K562 (cell line): Measurements from ENCODE around the gene PIP5KL1. TPM values are rescaled to one million over a fixed set of nuclear protein-coding genes. Genes with fewer than 3 reads are reported as not detected.

Source experiments
- ATAC-seq: fragments of 200-7000 bp; cut with Tn5 transposase; 3 replicates; pipeline ENCODE4 v1.9.1; 2020; ENCODE audit warnings: moderate library complexity
- BruUV-seq: library from RNA; stranded (reverse); fragments of 400-500 nt; replicated peaks from 2 replicates; lab custom pipeline; 2021; lab: Mats Ljungman, UMichigan
- CTCF ChIA-PET: fragments of 300-600 bp; formaldehyde crosslinking; extraction: SDS; loops from one replicate; lab custom pipeline; 2021; ENCODE audit warnings: low intra/inter-chr PET ratio; lab: Yijun Ruan, JAX
- POLR2A ChIA-PET: fragments of 300-600, 350-650 bp; sonication (Branson Sonifier 250); formaldehyde crosslinking; extraction: SDS; loops from one replicate; lab custom pipeline; 2021; ENCODE audit warnings: antibody characterized with exemption, inconsistent platforms; lab: Yijun Ruan, JAX
- DNase-seq, 4 experiments: peaks; one replicate each; pipeline versions ENCODE4 v3.0.0 to v3.0.0-alpha.2; 2011 to 2018; ENCODE audit warnings: low spot score in 3 of 4, mixed read lengths in 3 of 4; ENCODE audit errors: extremely low read depth in 1 of 4
- FAIRE-seq: peaks from 2 replicates; lab custom pipeline; 2011; peaks lifted over from hg19 to GRCh38; lab: Jason Lieb, UNC
- H2AFZ ChIP-seq: 2 replicates; pipeline ENCODE4 v1.6.0; 2011; ENCODE audit warnings: low read depth, low read length, control low read depth, inconsistent platforms
- H3K27ac ChIP-seq: fragments of 200-600 bp; 3 replicates; pipeline ENCODE4 v1.8.0; 2011; ENCODE audit warnings: low read depth, mild to moderate bottlenecking, control low read depth, inconsistent platforms, low read length, moderate library complexity, mixed read lengths; ENCODE audit errors: extremely low read depth
- H3K27me3 ChIP-seq, 2 experiments: fragments of 300-600 bp in 1 of 2; 2 replicates in 1 of 2; 3 replicates in 1 of 2; pipeline versions ENCODE4 v1.6.0 to v1.8.0; 2011; ENCODE audit warnings: inconsistent platforms in 2 of 2, low read length in 2 of 2, mild to moderate bottlenecking in 1 of 2, mixed read lengths in 1 of 2, moderate library complexity in 1 of 2; ENCODE audit not compliant: control insufficient read depth in 2 of 2, insufficient read depth in 2 of 2
- H3K36me3 ChIP-seq: fragments of 300-600 bp; 3 replicates; pipeline ENCODE4 v1.8.0; 2011; ENCODE audit warnings: mild to moderate bottlenecking, low read length, inconsistent platforms; ENCODE audit not compliant: control insufficient read depth, insufficient read depth
- H3K4me1 ChIP-seq, 2 experiments: fragments of 200-600 bp in 1 of 2; replicated peaks in 1 of 2; 2 replicates in 1 of 2; 3 replicates in 1 of 2; pipeline versions ENCODE4 v1.5.1 to v1.8.0; 2011; ENCODE audit warnings: inconsistent platforms in 2 of 2, low read length in 2 of 2, mild to moderate bottlenecking in 1 of 2, mixed read lengths in 1 of 2, moderate library complexity in 1 of 2; ENCODE audit not compliant: control insufficient read depth in 2 of 2, insufficient read depth in 2 of 2
- H3K4me2 ChIP-seq: 2 replicates; pipeline ENCODE4 v1.6.1; 2011; ENCODE audit warnings: low read length, control low read depth, inconsistent platforms, mixed read lengths; ENCODE audit not compliant: insufficient read depth
- H3K4me3 ChIP-seq: fragments of 200-600 bp; sonication (generic), shearing (Covaris generic); 2 replicates; pipeline ENCODE4 v1.5.1; 2016; ENCODE audit warnings: control low read depth, inconsistent platforms
- H3K79me2 ChIP-seq: fragments of 200-600 bp; 3 replicates; pipeline ENCODE4 v1.8.0; 2011; ENCODE audit warnings: low read length, inconsistent platforms; ENCODE audit not compliant: control insufficient read depth, insufficient read depth
- H3K9ac ChIP-seq, 2 experiments: 2 replicates each; pipeline versions ENCODE4 v1.6.0 to v1.6.1; 2011; ENCODE audit warnings: low read depth in 2 of 2, low read length in 2 of 2, control low read depth in 1 of 2, inconsistent platforms in 1 of 2, mild to moderate bottlenecking in 1 of 2, mixed read lengths in 1 of 2; ENCODE audit not compliant: insufficient read depth in 1 of 2
- H3K9me1 ChIP-seq: one replicate; pipeline ENCODE4 v1.6.0; 2011; ENCODE audit warnings: inconsistent platforms, mild to moderate bottlenecking, low read length, moderate library complexity; ENCODE audit not compliant: control insufficient read depth, insufficient read depth
- H3K9me3 ChIP-seq: replicated peaks from 2 replicates; pipeline ENCODE4 v1.5.1; 2011; ENCODE audit warnings: low read depth, low read length, inconsistent platforms; ENCODE audit not compliant: control insufficient read depth, insufficient read depth
- H4K20me1 ChIP-seq: replicated peaks from 2 replicates; pipeline ENCODE4 v1.6.1; 2011; ENCODE audit warnings: low read length, inconsistent platforms, mixed read lengths; ENCODE audit not compliant: control insufficient read depth, insufficient read depth
- POLR2G ChIP-seq: fragments of 200-400 bp; formaldehyde crosslinking; IDR thresholded peaks from 2 replicates; pipeline ENCODE4 v1.6.1; 2017; ENCODE audit warnings: low read depth, mild to moderate bottlenecking, antibody characterized with exemption, low read length, moderate library complexity
- RBFOX2 ChIP-seq: fragments of 200-400 bp; formaldehyde crosslinking; IDR thresholded peaks from 2 replicates; pipeline ENCODE4 v1.6.1; 2017; ENCODE audit warnings: low read depth, mild to moderate bottlenecking, low read length, moderate library complexity
- SAFB2 ChIP-seq: fragments of 200-400 bp; formaldehyde crosslinking; IDR thresholded peaks from 2 replicates; pipeline ENCODE4 v1.6.1; 2018; ENCODE audit warnings: borderline replicate concordance, low read length, low read depth, moderate library complexity; ENCODE audit not compliant: severe bottlenecking
- SUPT5H ChIP-seq: fragments of 450-650 bp; IDR thresholded peaks from 2 replicates; pipeline ENCODE4 v1.6.1; 2016
- ZNF143 ChIP-seq: sonication (generic); formaldehyde crosslinking; IDR thresholded peaks from 2 replicates; pipeline ENCODE4 v1.9.0; 2022; ENCODE audit warnings: mild to moderate bottlenecking, missing genetic modification reagents
- ZNF347 ChIP-seq: fragments of 450-650 bp; formaldehyde crosslinking; IDR thresholded peaks from 2 replicates; pipeline ENCODE4 v1.4.0; 2020; ENCODE audit warnings: low read depth, mild to moderate bottlenecking, moderate library complexity
- WGBS: fragments of 100-300 bp; shearing (Covaris generic); methylation state at CpG from one replicate; pipeline ENCODE4 v1.1.6; 2016; ENCODE audit warnings: low coverage, mixed read lengths; ENCODE audit not compliant: insufficient coverage; ENCODE audit errors: missing lambda C conversion rate; 5-methylcytosine and 5-hydroxymethylcytosine counted together
- in situ Hi-C: fragments of 300-500 bp; cut with MboI; formaldehyde crosslinking; loops from 4 replicates; pipeline ENCODE4 v1.15.0; 2018; ENCODE audit warnings: inconsistent platforms, mixed read lengths
- intact Hi-C: fragments of 100-400 bp; cut with micrococcal nuclease; formaldehyde crosslinking; loops from 2 replicates; pipeline ENCODE4 v1.14.2; 2022
- polyA plus RNA-seq, 8 experiments: library from polyadenylated mRNA; depleted of rRNA in 4 of 8; stranded (reverse) in 5 of 8; unstranded in 3 of 8; fragments of >200 nt; fragmentation: Nextera tagmentation in 2 of 8; fragmentation: Illumina TruSeq in 1 of 8; extraction: Ambion mirVana in 2 of 8; extraction: Trizol in 1 of 8; gene quantifications; 2 replicates each; pipeline versions ENCODE4 v1.2.1 to v1.2.3, GENCODE V29; 2011 to 2014; ENCODE audit warnings: inconsistent platforms in 1 of 8, missing spikeins in 1 of 8
- total RNA-seq, 7 experiments: library from RNA; depleted of rRNA in 6 of 7; stranded (reverse); fragments of >200 nt in 6 of 7; fragmentation: Illumina TruSeq in 2 of 7; extraction: Trizol in 2 of 7; gene quantifications; 2 replicates each; pipeline versions ENCODE4 v1.2.1 to v1.2.3, GENCODE V29; 2011 to 2021; ENCODE audit warnings: low replicate concordance in 1 of 7
- TF ChIP-seq, protein P1 (sequence below): fragments of 450-650 bp; formaldehyde crosslinking; IDR thresholded peaks from 2 replicates; pipeline ENCODE4 v1.4.0; 2022; ENCODE audit warnings: missing genetic modification characterization
- TF ChIP-seq, protein P2 (sequence below), 2 experiments: IDR thresholded peaks in 1 of 2; conservative IDR thresholded peaks in 1 of 2; 2 replicates each; pipeline ENCODE4 v1.6.1; 2016; ENCODE audit warnings: low read depth in 2 of 2, mild to moderate bottlenecking in 1 of 2, missing compliant biosample characterization in 1 of 2, missing genetic modification characterization in 1 of 2, moderate library complexity in 1 of 2
- TF ChIP-seq, protein P3 (sequence below), 3 experiments: IDR thresholded peaks in 2 of 3; conservative IDR thresholded peaks in 1 of 3; 2 replicates each; pipeline ENCODE4 v1.5.1; 2011 to 2012; ENCODE audit warnings: low read length in 3 of 3, mild to moderate bottlenecking in 3 of 3, control low read depth in 2 of 3, improper control_type of control experiment in 1 of 3, inconsistent platforms in 1 of 3, low read depth in 1 of 3, mixed read lengths in 1 of 3, moderate library complexity in 1 of 3; ENCODE audit not compliant: insufficient read depth in 2 of 3
- TF ChIP-seq, protein P4 (sequence below): sonication (generic); formaldehyde crosslinking; IDR thresholded peaks from 2 replicates; pipeline ENCODE4 v1.8.1; 2023; ENCODE audit warnings: mild to moderate bottlenecking, missing genetic modification reagents, moderate library complexity

PIP5KL1 gene
- total and polyA plus RNA-seq, 9 of the 15 experiments (the other 6 are each of a cell fraction or from before 2014, with no cell fraction given), result 0.18 to 4.8 (median 1.2) TPM

DNA sequence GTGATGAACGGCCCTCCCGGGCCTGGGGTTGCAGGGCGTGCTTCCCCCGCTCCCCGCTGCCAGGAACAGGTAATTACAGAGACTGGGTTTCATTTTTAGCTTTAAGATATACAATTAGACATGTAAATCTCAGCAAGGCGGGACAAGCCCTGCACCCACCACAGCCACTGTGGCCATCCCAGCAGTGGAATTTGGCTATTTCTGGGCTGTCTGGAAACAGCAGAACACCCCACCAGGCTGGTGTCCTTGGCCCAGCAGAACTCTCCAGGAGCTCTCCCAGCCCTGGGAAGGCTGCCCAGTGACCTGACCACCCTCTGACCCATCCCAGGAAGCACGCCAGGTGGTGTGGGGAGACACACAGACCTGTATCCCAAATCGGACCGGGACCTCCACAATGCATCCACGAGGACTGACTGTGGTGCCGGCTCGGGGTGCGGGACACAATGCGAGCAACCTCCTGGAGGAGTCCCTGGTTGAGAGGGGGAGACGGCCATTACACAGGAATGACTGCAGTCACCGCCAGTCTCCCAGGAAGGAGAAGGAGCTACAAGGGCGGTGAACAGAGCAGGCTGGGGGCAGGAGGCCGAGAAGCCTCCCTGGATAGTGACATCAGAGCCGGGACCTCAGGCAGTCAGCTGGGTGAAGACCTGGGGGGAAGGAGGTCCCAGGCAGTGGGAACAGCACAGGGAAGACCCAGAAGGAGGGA is 32.9 kb upstream of the PIP5KL1 start:
- POLR2A ChIA-PET, result interaction anchor here (0.6 to 3.6 kb wide), 4 partner anchors 9 to 138 kb away, joined by 3 to 18 read pairs (median 3); no protein-coding TSS in a partner anchor
- peaks cover 4% of the 10 kb centered on the region; the same call in 1 of the 2 replicates for H4K20me1 ChIP-seq
- DNase-seq (no peak), FAIRE-seq (no peak), ATAC-seq (no peak)
- H3K9me1 ChIP-seq, result no peaks in the 10 kb centered on the region
- 72% methylated on average over 11 of the region's 19 CpGs for WGBS
- no TSS peak for BruUV-seq
- H3K27me3 ChIP-seq, result no peaks in the 10 kb centered on the region
- H3K9ac ChIP-seq, result peak overlapping the region in 1 of 2 experiments; percentile 48; a peak in 2 of 4 replicates
- H3K27ac ChIP-seq, result no peak overlapping the region
- H3K9me3 ChIP-seq, result no peaks in the 10 kb centered on the region
- in situ Hi-C loops, result loop anchor here (10.0 kb wide), 1 partner anchor 71 kb away; no protein-coding TSS in a partner anchor
- H2AFZ ChIP-seq, result no peak overlapping the region
- peaks cover 42 to 70% of the 10 kb centered on the region in 2 experiments for H3K4me1 ChIP-seq
- H3K36me3 ChIP-seq, result no peaks in the 10 kb centered on the region
- H3K4me3 ChIP-seq, result no peak overlapping the region
- H3K4me2 ChIP-seq, result no peak overlapping the region
- peaks cover 70% of the 10 kb centered on the region for H3K79me2 ChIP-seq
- intact Hi-C loops, result no loop called here
- CTCF ChIA-PET, result no interaction called here
- TF ChIP-seq, protein P1, sequence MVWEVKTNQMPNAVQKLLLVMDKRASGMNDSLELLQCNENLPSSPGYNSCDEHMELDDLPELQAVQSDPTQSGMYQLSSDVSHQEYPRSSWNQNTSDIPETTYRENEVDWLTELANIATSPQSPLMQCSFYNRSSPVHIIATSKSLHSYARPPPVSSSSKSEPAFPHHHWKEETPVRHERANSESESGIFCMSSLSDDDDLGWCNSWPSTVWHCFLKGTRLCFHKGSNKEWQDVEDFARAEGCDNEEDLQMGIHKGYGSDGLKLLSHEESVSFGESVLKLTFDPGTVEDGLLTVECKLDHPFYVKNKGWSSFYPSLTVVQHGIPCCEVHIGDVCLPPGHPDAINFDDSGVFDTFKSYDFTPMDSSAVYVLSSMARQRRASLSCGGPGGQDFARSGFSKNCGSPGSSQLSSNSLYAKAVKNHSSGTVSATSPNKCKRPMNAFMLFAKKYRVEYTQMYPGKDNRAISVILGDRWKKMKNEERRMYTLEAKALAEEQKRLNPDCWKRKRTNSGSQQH (CRISPR knock-in tag), result no peak
- no peak for TF ChIP-seq ZNF347
- TF ChIP-seq, protein P2, sequence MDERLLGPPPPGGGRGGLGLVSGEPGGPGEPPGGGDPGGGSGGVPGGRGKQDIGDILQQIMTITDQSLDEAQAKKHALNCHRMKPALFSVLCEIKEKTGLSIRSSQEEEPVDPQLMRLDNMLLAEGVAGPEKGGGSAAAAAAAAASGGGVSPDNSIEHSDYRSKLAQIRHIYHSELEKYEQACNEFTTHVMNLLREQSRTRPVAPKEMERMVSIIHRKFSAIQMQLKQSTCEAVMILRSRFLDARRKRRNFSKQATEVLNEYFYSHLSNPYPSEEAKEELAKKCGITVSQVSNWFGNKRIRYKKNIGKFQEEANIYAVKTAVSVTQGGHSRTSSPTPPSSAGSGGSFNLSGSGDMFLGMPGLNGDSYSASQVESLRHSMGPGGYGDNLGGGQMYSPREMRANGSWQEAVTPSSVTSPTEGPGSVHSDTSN (CRISPR knock-in tag; IDR thresholded peaks at IDR 0.05; ENCODE audit: low read depth), result no peak
- TF ChIP-seq, protein P2 (tag; conservative IDR thresholded peaks at IDR 0.05; ENCODE audit: low read depth), result peak; percentile 46
- no peak for TF ChIP-seq SAFB2
- no peak for TF ChIP-seq ZNF143 (CRISPR knock-in tag)
- TF ChIP-seq POLR2G, result 0 out of 2 replicates have a peak, but pooled peaks have one; percentile 16
- 0 out of 2 replicates have a peak, but pooled peaks have one; percentile 1 for TF ChIP-seq RBFOX2
- TF ChIP-seq, protein P3, sequence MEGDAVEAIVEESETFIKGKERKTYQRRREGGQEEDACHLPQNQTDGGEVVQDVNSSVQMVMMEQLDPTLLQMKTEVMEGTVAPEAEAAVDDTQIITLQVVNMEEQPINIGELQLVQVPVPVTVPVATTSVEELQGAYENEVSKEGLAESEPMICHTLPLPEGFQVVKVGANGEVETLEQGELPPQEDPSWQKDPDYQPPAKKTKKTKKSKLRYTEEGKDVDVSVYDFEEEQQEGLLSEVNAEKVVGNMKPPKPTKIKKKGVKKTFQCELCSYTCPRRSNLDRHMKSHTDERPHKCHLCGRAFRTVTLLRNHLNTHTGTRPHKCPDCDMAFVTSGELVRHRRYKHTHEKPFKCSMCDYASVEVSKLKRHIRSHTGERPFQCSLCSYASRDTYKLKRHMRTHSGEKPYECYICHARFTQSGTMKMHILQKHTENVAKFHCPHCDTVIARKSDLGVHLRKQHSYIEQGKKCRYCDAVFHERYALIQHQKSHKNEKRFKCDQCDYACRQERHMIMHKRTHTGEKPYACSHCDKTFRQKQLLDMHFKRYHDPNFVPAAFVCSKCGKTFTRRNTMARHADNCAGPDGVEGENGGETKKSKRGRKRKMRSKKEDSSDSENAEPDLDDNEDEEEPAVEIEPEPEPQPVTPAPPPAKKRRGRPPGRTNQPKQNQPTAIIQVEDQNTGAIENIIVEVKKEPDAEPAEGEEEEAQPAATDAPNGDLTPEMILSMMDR (IDR thresholded peaks at IDR 0.05 in 2 of 3, conservative IDR thresholded peaks at IDR 0.05 in 1 of 3; ENCODE audit: insufficient read depth in 2 of 3, low read depth in 1 of 3, low read length in 3 of 3), result no peak
- no peak for TF ChIP-seq SUPT5H
- TF ChIP-seq, protein P4, sequence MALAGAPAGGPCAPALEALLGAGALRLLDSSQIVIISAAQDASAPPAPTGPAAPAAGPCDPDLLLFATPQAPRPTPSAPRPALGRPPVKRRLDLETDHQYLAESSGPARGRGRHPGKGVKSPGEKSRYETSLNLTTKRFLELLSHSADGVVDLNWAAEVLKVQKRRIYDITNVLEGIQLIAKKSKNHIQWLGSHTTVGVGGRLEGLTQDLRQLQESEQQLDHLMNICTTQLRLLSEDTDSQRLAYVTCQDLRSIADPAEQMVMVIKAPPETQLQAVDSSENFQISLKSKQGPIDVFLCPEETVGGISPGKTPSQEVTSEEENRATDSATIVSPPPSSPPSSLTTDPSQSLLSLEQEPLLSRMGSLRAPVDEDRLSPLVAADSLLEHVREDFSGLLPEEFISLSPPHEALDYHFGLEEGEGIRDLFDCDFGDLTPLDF (CRISPR knock-in tag), result no peak
